ENCODE measurements around the gene USP15. TPM values are rescaled to one million over a fixed set of nuclear protein-coding genes. Genes with fewer than 3 reads are reported as not detected.
"Not testable (repeated sequence)": the region's sequence is repeated elsewhere in the genome, so short reads cannot be mapped to it uniquely, and the experiment has no call there.

The USP15 gene
- polyA plus RNA-seq, 3 donors from 2014 or later = 40.6 to 69.3 (median 62.0) TPM

DNA sequence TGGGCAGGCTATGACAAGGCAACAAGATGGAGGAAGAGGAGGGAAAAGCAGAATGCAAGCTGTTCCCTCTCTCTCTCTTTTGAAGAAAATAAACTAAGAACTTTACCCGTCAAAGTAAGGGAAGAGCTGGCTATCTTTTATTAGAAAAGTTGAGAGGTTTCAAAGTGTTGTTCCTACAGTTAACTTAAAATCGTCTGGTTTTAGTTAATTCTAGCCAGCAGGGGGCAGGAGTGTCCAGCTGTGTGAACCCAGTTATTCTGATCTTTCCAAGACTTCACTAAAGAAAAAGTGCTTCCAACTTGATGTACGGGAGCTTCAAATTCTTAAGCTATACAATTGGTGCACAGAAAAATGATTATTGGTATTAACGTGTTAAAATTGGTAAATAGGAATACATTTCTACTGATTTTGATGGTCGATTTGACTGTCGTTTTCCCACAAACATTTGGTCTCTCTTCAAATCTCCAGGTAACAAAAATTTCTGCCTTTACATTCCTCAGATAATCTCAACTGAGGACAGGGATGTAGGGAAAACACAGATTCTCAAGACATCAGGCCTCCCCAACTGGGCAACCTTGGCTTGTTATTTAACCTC is 178.0 kb downstream of the USP15 start:
- peak; percentile 30 to 40 (median 38) for DNase-seq
- H3K27me3 Mint-ChIP-seq (ENCODE audit: low read depth in 3 of 3) = peaks cover 6 to 18% (median 7%) of the 10 kb centered on the region in 3 donors
- peaks cover 0 to 7% (median 3%) of the 10 kb centered on the region in 6 donors for H3K9me3 Mint-ChIP-seq
- H3K4me1 Mint-ChIP-seq = peaks cover 15% of the 10 kb centered on the region in 2 donors
- no peak overlapping the region for H3K27ac Mint-ChIP-seq
- H3K36me3 Mint-ChIP-seq = peaks cover 0 to 4% (median 0%) of the 10 kb centered on the region in 3 donors
- H3K4me3 Mint-ChIP-seq = no peak overlapping the region

DNA sequence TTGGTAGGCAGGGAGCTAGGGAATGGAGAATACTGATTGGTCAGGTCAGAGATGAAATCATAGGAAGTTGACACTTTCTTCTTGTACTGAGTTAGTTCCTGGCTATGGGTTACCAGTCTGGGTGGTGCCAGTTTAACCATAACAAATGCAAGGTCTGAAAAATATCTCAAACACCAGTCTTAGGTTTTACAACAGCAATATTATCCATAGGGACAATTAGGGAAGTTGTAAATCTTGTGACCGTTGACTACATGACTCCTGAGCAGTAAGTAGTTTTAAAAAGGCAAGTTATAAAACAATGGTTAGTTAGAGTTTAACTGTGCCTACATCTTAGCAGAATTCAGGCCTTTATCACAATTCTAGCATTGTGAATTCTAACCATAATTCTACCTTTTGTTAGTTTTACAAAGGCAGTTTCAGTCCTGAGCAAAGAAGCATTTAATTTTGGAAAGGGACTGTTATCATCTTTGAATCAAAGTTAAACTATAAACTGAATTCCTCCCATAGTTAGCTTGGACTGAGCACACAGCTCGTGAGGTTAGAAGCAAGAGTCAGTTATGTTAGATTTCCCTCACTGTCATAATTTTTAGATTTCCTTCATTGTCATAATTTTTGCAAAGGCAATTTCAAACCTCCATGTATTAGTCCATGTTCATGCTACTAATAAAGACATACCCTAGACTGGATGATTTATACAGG is 186.7 kb downstream of the USP15 start:
- Mint-ChIP-seq H3K4me3 (no peak overlapping the region), H3K4me1 (no peaks in the 10 kb centered on the region), H3K27ac (no peak overlapping the region), H3K27me3 (ENCODE audit: low read depth in 3 of 3) (peaks cover 9 to 12% (median 9%) of the 10 kb centered on the region in 3 donors), H3K9me3 (peaks cover 5 to 18% (median 14%) of the 10 kb centered on the region in 6 donors), H3K36me3 (peaks cover 0 to 8% (median 4%) of the 10 kb centered on the region in 3 donors)
- DNase-seq = no peak

GRCh38 chr12:62448436-62448835 is 188.2 kb downstream of the USP15 start:
- peaks cover 0 to 4% (median 4%) of the 10 kb centered on the region in 3 donors for H3K36me3 Mint-ChIP-seq
- H3K9me3 Mint-ChIP-seq = peaks cover 5 to 18% (median 9%) of the 10 kb centered on the region in 6 donors
- no peak overlapping the region for H3K27ac Mint-ChIP-seq
- no peaks in the 10 kb centered on the region for H3K4me1 Mint-ChIP-seq
- no peak overlapping the region for H3K4me3 Mint-ChIP-seq
- DNase-seq = no peak
- H3K27me3 Mint-ChIP-seq (ENCODE audit: low read depth in 3 of 3) = peaks cover 8 to 9% (median 8%) of the 10 kb centered on the region in 3 donors

DNA sequence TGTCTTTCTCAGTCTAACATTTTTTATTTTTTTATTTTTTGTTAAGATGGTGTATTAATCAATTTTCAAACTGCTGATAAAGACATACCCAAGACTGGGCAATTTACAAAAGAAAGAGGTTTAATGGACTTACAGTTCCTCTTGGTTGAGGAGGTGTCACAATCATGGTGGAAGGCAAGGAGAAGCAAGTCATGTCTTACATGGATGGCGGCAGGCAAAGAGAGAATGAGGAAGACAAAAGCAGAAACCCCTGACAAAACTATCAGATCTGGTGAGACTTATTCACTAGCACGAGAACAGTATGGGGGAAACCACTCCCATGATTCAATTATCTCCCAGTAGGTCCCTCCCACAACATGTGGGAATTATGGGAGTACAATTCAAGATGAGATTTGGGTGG is 195.2 kb downstream of the USP15 start:
- not testable (repeated sequence) for H3K9me3 Mint-ChIP-seq; DNase-seq; H3K4me3 Mint-ChIP-seq; H3K4me1 Mint-ChIP-seq; H3K27me3 Mint-ChIP-seq (ENCODE audit: low read depth in 3 of 3); H3K36me3 Mint-ChIP-seq
- peak overlapping the region in 1 of 6 donors; percentile 75 for H3K27ac Mint-ChIP-seq

- Mint-ChIP-seq H3K36me3 (peaks cover 0 to 3% (median 0%) of the 10 kb centered on the region in 3 donors), H3K4me1 (no peaks in the 10 kb centered on the region), H3K27ac (no peak overlapping the region), H3K9me3 (peaks cover 3 to 12% (median 9%) of the 10 kb centered on the region in 6 donors), H3K4me3 (no peak overlapping the region), H3K27me3 (ENCODE audit: low read depth in 3 of 3) (peaks cover 0 to 10% (median 3%) of the 10 kb centered on the region in 3 donors)
- DNase-seq = no peak
Observed at GRCh38 chr12:62458626-62459025, 198.4 kb downstream of the USP15 start.

- Mint-ChIP-seq H3K27ac (no peak overlapping the region), H3K36me3 (peaks cover 0 to 3% (median 0%) of the 10 kb centered on the region in 3 donors), H3K4me1 (no peaks in the 10 kb centered on the region), H3K9me3 (peaks cover 4 to 15% (median 12%) of the 10 kb centered on the region in 6 donors), H3K4me3 (no peak overlapping the region), H3K27me3 (ENCODE audit: low read depth in 3 of 3) (peaks cover 0 to 8% (median 5%) of the 10 kb centered on the region in 3 donors)
- no peak for DNase-seq
Observed at GRCh38 chr12:62459976-62460375, 199.8 kb downstream of the USP15 start.

- not testable (repeated sequence) for H3K27ac Mint-ChIP-seq, H3K4me3 Mint-ChIP-seq
Observed at GRCh38 chr12:62461171-62461837, 201.1 kb downstream of the USP15 start.

DNA sequence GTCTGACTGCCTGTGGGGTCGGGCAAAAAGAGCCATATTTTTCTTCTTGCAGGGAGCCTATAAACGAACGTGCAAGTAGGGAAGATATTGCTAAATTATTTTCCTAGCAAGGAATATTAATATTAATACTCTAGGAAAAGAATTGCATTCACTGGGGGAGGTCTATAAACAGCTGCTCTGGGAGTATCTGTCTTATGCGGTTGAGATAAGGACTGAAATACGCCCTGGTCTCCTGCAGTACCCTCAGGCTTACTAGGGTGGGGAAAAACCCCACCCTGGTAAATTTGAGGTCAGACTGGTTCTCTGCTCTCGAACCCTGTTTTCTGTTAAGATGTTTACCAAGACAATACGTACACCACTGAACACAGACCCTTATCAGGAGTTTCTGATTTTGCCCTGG is 203.0 kb downstream of the USP15 start:
- not testable (repeated sequence) for H3K4me3 Mint-ChIP-seq, H3K36me3 Mint-ChIP-seq, H3K27ac Mint-ChIP-seq, DNase-seq
- Mint-ChIP-seq H3K9me3 (peaks cover 4 to 15% (median 12%) of the 10 kb centered on the region in 6 donors), H3K4me1 (peaks cover 22 to 23% of the 10 kb centered on the region in 2 donors), H3K27me3 (ENCODE audit: low read depth in 3 of 3) (peaks cover 1 to 18% (median 14%) of the 10 kb centered on the region in 3 donors)

More at GRCh38 chr12:62461171-62461837, 201.1 kb downstream of the USP15 start:
- H3K36me3 Mint-ChIP-seq, DNase-seq, H3K4me1 Mint-ChIP-seq: not testable (repeated sequence)
- H3K27me3 Mint-ChIP-seq (ENCODE audit: low read depth in 3 of 3) = peaks cover 0 to 12% (median 7%) of the 10 kb centered on the region in 3 donors
- peaks cover 4 to 15% (median 12%) of the 10 kb centered on the region in 6 donors for H3K9me3 Mint-ChIP-seq

Other genes with a start within 250 kb of the USP15 start
- 10 to 100 TPM in 2 of 3 donors, 1 to 10 TPM in 1; 7.0 to 22.8 (median 13.8) TPM for gene MON2, start 206.4 kb downstream of the USP15 start, polyA plus RNA-seq